ENCODE results near the gene GRIK4.
A peak's percentile ranks its signal among the peaks of the same experiment; 100 is the strongest.
"Not testable (repeated sequence)": the region's sequence is repeated elsewhere in the genome, so short reads cannot be mapped to it uniquely, and the experiment has no call there.

Gene GRIK4

GRCh38 chr11:120972621-120973020 is 461.1 kb downstream of the GRIK4 start:
- no peak for DNase-seq

GRCh38 chr11:120973501-120973900 is 462.0 kb downstream of the GRIK4 start:
- DNase-seq = no peak

- no peak for DNase-seq
Observed at GRCh38 chr11:120974466-120974865, 462.9 kb downstream of the GRIK4 start.

- DNase-seq = no peak
Observed at GRCh38 chr11:120974965-120975364, 463.4 kb downstream of the GRIK4 start.

GRCh38 chr11:120977266-120978137 is 466.0 kb downstream of the GRIK4 start:
- no peak for DNase-seq

GRCh38 chr11:120978701-120979100 is 467.2 kb downstream of the GRIK4 start:
- no peak for DNase-seq

- DNase-seq = peak in 4 of 5 experiments; percentile 3 to 63 (median 17)
Observed at GRCh38 chr11:120985718-120986569, 474.4 kb downstream of the GRIK4 start.

- DNase-seq = no peak
Observed at GRCh38 chr11:120988603-120989002, 477.1 kb downstream of the GRIK4 start.

- DNase-seq = no peak
Observed at GRCh38 chr11:120991830-120992686, 480.5 kb downstream of the GRIK4 start.

- DNase-seq = no peak
Observed at GRCh38 chr11:120994091-120994859, 482.7 kb downstream of the GRIK4 start.

GRCh38 chr11:120995184-120995583 is 483.6 kb downstream of the GRIK4 start:
- DNase-seq = no peak

- DNase-seq = no peak
Observed at GRCh38 chr11:120996973-120997372, 485.4 kb downstream of the GRIK4 start.

- no peak for DNase-seq
Observed at GRCh38 chr11:120998581-120998980, 487.0 kb downstream of the GRIK4 start.

- no peak for DNase-seq
Observed at GRCh38 chr11:121004206-121004840, 492.8 kb downstream of the GRIK4 start.

GRCh38 chr11:121006922-121007321 is 495.4 kb downstream of the GRIK4 start:
- no peak for DNase-seq

GRCh38 chr11:121008551-121008950 is 497.0 kb downstream of the GRIK4 start:
- no peak for DNase-seq

- no peak for DNase-seq
Observed at GRCh38 chr11:121012091-121012490, 500.5 kb downstream of the GRIK4 start.

GRCh38 chr11:121018746-121019145 is 507.2 kb downstream of the GRIK4 start:
- no peak for DNase-seq

GRCh38 chr11:121021718-121022117 is 510.2 kb downstream of the GRIK4 start:
- DNase-seq = not testable (repeated sequence)

GRCh38 chr11:121023848-121024751 is 512.6 kb downstream of the GRIK4 start, which contains the start of gene TBCEL:
Gene TBCEL (plus strand): TSS chr11:121024102. CDS start chr11:121045691, 21,589 bp downstream.
- DNase-seq = peak; percentile 42 to 90 (median 66)

Measured in T-helper 2 cell (primary cell).